Neural progenitor cell (in vitro differentiated cells): ENCODE results near the gene MN1.

Source experiments
- EZH2phosphoT487 ChIP-seq: fragments of 200-600 bp; sonication (generic); IDR thresholded peaks from 2 replicates; pipeline ENCODE4 v1.6.1; 2017; ENCODE audit warnings: antibody characterized with exemption
- TF ChIP-seq, protein P1 (sequence below): fragments of 200-600 bp; sonication (generic); IDR thresholded peaks from 2 replicates; pipeline ENCODE4 v1.5.1; 2017; ENCODE audit warnings: antibody characterized with exemption, mild to moderate bottlenecking

DNA sequence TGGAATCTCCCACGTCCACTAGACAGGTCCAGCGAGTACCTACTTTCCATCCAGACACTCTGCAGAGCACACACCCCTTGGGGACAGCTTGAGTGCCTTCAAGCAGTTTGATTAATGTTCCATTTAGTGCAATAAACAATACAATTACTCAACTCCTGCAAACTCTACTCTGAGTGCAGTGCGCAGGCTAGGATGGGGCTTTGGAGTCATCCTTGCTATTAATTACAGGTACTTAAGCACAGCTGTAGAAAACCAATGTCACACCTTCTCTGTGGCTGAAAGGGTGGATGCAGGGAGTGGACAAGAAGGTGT, 82.6 kb downstream of the MN1 start:
- TF ChIP-seq, protein P1, sequence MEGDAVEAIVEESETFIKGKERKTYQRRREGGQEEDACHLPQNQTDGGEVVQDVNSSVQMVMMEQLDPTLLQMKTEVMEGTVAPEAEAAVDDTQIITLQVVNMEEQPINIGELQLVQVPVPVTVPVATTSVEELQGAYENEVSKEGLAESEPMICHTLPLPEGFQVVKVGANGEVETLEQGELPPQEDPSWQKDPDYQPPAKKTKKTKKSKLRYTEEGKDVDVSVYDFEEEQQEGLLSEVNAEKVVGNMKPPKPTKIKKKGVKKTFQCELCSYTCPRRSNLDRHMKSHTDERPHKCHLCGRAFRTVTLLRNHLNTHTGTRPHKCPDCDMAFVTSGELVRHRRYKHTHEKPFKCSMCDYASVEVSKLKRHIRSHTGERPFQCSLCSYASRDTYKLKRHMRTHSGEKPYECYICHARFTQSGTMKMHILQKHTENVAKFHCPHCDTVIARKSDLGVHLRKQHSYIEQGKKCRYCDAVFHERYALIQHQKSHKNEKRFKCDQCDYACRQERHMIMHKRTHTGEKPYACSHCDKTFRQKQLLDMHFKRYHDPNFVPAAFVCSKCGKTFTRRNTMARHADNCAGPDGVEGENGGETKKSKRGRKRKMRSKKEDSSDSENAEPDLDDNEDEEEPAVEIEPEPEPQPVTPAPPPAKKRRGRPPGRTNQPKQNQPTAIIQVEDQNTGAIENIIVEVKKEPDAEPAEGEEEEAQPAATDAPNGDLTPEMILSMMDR: no peak
- TF ChIP-seq EZH2phosphoT487: no peak
